IPS-NIHi11 (cell line): ENCODE measurements around the gene FHOD3.

ENCODE experiments used
- DNase-seq: peaks from one replicate; pipeline ENCODE4 v3.0.0; 2012; ENCODE audit warnings: mixed read lengths, low spot score

The FHOD3 gene

DNA sequence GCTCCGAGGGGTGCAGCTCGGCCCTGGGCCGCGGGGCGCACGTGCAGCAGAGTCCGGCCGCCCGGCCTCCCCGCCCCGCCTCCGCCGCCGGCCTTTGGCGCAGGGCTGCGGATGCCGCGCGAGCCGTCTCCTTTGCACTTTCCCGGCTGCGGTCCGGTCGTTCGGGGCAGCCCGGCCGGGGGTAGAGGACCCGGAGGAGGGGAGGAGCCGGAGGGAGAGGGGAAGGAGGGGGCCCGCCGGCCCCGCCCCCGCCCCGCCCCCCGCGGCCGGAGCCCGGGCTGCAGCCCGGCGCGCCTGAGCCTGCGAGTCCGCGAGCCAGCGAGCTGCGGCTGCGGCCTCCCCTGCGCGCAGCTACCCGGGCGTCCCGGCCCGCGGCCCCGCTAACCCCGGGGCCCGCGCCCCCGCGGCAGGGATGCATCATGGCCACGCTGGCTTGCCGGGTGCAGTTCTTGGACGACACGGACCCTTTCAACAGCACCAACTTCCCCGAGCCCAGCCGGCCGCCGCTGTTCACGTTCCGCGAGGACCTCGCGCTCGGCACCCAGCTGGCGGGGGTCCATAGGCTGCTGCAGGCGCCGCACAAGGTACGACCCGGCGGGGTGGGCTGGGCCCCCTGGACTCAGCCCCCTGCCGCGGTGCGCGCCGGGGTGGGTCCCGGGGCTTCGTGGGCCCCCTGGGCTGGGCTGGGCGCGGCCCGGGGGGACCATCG is at the start of gene FHOD3:
TSS of gene FHOD3 (plus strand) at position 297 of the 709 bp plus-strand sequence. CDS start at position 420, 123 bp downstream.
- peak; percentile 94 for DNase-seq

DNA sequence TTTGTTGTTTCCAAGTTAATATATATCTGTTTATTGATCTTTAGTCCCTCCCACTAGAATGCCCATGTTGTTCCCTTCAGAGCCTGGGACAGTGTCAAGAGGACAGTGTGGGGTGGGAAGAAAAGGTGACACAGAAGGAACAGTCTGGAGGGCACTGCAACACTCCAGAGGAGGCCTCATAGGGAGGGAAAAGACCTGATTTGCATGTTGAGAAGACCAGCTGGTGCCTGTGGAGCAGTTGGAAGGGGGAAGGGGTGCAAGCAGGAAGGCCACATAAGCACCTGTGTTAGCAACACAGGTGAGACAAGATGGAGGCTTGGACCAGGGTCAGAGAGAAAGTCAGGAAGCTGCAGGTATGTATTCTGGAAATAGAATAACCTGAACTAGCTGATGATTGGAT is 48.1 kb upstream of the FHOD3 start:
- no peak for DNase-seq

DNA sequence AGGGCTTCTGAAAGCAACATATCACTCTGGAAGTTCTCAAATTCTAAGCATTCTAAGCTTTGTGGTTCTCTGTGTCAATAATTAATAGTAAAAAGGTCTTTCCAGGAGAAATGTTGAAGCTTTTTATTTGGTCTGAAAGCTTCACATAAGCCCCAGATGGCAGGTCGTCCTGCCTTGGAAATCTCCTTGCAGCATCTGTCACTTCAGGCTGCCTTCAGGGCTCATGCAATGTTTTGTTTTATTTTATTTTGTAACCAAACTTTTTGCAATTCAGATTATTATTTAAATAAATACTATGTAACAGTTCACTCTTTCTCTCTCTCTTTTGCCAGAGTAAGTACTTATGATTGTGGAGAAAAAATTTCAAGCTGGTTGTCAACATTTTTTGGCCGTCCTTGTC is 46.7 kb upstream of the FHOD3 start:
- DNase-seq, result no peak

DNA sequence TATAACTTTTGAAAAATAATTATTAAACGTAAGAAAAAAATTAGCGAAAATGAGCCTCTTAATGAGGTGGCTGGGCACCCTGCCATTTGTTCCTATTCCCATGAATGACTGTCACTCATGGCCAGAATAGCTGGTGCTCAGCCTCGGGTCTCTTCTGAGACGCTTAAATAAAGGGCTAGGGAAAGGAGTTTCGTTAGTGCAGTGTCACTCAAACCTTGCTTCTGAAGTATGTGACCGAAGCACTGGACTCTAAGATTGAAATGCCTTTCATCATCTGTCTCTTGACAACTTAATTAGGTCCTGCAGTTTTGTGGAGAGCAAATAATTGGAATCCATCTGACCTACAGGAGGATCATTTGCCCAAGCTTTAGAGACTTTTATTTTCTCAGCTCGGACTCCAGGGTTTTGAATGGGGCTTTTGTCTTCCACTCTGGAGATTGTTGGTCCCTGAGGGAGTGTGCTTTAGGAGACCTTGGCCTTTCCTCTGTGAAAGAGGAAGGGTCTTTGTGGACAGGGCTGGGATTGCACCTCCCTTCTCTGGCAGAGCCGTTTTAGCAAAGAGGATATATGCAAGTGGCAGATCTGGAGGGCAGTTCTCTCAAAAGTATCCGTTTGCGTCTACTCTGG is 42.3 kb upstream of the FHOD3 start:
- DNase-seq, result no peak

DNA sequence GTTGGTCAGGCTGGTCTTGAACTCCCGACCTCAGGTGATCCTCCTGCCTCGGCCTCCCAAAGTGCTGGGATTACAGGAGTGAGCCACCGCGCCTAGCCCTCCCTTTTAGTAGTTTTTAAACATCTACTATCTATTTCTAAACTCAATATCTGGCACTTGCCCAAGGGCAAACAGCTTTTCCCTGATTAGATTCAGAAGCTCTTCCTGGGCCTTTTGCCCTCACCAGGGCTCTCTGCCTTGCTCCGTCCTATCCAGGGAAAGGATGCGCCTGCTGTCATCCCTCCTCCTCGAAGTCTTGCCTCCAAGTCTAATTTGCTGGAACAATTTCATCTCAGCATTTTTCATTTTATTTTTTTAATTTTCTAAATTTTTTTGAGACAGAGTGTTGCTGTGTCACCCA is 41.4 kb upstream of the FHOD3 start:
- DNase-seq, result no peak

DNA sequence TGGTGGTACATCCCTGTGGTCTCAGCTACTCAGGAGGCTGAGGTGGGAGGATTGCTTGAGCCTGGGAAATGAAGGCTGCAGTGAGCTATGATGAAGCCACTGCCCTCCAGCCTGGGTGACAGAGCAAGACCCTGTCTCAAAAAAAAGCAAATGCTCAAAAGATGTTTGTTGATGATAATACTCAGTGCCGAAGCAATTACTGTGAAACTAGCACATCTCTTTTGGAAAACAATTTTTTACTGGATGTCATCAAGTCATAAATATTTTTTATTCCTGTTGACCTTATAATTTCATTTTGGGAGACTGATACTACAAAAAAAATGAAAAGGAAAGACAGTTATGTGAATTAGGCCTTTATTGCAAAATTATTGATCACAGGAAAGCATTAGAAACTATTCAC is 34.5 kb upstream of the FHOD3 start:
- no peak for DNase-seq

DNA sequence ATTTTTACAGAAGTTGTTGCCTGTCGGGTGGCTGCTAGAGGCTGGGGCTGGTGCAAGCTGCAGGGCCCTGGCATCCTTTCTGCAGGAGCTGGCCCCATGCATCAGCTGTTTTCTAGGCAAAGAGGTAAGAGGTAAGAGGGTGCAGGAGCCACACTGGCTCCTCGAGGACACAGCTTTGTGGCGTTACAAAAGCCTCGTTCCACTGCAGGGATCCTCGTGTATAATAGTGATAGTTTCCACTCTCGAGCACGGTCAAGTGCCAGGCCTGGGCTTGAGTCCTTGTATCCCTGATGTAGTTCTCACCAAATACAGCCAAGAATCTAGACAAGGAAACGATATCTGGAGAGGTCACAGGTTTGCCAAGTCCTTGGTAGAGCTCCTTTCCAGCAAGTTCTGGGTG is 33.2 kb upstream of the FHOD3 start:
- DNase-seq, result no peak

DNA sequence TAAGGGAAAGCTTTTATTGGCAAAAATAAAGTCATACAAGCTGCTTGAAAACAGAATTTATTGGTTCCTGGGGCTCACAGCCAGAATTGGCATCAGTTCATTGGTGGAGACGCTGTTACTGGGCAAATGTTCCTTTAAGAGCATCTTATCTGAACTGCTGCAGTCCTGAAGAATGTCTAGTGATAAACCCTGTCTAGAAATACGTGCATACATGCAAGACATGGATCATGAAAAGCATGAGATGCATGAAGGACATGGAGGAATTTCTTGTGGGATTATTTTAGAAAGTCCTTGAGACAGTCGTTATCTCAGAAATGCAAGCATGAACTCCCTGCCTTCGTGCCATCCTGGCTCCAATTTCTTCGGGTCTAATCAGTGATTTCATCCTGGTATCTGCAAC is 32.5 kb upstream of the FHOD3 start:
- DNase-seq, result no peak

DNA sequence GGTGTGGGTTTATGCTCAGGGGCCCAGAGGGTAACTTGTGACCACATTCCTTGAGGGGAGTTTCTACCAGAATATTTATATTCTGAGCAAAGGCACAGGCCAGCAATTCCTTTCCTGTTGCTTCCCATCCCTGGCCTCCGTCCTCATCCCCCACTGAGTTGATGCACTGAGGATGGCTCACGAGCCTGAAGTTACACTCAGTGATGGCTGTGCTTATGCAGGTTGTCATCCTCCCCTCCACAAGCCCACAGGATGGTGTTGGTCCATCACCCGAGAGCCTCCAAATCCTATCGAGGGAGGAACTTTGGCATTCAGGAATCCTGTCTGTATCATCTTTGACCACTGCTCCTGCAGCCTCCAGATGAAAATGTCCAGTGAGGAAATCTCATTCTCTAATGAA is 28.4 kb upstream of the FHOD3 start:
- no peak for DNase-seq

DNA sequence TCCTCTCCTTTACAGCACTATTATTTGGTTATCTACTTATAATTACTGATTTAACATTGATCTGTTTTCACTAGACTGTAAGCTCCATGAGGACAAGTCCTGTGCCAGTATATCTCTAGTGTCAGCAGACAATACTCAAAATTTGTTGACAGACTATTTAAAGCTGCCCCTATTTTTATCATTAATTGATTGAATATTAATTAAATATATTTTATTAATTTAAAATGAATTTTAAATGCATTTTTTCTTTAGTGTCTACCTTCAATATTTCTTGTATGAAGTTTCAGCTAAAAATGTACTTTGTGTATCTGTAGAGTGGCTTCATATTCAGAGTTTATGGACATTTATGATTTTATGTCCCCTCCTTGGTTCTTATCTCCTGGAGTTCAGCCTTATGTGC is 26.4 kb upstream of the FHOD3 start:
- no peak for DNase-seq

DNA sequence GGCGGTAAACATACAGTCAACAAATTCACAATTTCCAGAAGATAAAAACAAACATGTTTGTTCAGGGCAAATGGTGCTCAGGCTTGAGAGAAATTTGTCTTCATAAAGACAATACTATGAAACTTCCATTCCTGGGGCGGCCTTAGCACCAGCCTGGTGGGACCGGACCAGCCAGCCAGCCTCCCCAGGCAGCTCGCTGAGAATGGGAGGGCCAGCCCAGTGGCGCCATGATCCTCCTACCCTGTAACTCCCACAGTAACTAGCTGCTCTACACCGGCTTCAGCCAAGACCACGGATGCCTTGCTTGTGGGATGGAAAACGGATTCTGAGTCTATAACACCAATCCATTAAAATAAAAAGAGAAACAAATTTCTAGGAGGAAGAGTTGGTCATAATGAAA is 24.2 kb upstream of the FHOD3 start:
- no peak for DNase-seq

DNA sequence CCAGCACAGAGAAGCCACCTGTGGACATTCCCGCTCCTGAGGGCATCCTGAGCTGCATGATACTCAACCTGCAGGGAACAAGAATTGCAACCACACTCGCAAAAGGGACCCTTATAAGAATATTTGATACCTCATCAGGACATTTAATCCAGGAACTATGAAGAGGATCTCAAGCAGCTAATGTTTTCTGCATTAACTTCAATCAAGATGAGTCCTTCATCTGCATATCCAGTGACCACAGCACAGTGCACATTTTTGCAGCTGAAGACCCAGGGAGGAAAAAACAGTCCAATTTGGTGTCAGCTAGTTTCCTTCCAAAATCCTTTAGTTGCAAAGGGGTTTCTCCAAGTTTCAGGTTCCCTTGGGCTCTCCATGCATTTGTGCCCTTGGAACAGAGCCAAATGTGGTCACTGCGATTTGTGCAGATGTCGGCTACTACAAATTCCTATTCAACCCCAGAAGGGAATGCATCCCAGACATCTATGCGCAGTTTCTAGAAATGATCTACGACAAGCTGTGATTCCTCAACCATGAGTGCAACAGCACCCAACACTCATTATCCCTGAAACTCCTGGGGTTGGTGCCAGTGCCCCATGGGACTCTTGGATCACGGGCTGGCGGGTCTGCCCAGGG is 23.3 kb upstream of the FHOD3 start:
- no peak for DNase-seq

DNA sequence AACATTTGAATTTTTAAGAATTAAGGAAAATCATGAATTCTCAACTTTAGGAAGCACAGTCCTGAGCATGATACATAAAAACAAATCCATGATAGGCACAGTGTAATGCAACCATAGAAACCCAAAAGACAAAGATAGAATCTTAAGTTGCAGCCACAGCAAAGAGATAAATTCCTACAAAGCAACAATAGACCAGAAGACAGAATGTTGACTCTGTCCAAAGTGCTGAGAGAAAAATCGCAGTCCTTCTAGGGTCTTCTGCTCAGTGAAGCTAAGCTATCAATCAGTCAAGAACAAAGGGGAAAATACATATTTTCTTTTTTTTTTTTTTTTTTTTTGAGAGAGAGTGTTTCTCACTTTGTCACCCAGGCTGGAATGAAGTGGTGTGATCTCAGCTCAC is 22.0 kb upstream of the FHOD3 start:
- no peak for DNase-seq

DNA sequence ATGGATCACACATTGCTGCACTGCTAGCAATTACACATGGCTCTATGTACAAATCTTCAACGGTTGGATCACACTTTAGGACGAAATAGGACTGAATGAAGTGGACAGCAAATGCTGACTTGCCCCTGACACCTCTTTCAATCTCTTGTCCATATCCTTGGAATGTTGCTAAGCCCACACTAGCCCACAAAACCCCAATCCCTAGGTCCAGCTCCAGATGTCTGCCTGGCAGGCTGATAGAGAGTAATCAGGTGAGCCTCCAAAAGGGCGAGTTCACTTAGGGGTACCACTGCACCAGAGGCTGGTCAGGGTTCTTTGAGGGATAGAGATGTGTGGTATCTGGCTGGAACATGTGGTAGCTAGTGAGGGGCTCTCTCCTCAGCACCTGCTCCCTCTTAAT is 18.5 kb upstream of the FHOD3 start:
- DNase-seq, result no peak

DNA sequence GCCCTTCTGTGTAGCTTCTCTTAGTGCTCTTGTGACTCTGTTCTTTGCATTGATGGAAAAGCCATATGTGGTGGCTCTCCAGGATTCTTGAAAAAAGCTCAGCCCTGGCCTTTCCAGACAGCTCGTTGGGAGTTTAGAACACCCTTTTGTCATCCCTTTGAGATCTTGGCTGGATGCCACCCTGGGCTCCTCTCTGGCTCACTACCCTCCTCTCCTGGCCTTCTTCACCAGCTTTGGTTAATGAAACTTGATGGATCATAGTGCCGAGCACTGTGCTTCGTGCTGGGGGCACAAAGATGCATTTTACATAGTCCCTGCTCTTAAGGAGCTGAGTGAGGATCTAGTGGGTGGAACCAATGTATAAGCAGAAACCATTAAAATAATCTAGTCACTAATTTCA is 15.6 kb upstream of the FHOD3 start:
- DNase-seq, result no peak

DNA sequence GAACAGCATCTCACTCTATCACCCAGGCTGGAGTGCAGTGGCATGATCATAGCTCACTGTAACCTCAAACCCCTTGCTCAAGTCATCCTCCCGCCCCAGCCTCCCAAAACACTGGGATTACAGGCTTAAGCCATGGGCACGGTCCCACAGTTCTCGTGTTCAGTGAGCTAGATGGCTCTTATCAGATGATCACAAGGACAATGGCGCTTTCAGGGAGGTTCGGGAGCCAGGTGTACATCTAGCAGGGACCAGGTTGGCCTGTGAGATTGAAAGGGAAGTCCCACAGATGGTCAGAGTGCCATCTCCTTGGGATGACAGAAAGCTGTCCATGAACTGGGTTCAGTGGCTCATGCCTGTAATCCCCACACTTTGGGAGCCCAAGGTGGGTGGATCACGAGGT is 14.1 kb upstream of the FHOD3 start:
- no peak for DNase-seq

DNA sequence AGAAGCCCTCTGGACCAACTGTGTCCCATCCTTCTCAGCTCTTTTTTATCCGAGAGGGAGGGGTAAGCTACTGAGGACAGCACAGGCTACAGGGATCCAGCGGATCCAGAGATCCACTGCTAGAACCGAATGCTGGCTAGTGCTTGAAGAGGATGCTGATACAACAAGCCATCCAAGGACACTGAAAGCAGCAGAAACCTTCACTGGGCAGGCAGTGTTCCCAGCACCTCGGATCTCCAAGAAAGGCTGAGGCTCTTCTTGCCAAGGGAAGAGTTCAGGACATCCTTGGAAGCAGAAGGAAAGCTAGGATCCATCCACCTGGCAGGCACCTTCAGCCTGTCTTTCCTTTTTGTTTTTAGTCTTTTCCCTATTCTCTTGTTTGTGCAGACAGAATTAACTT is 13.2 kb upstream of the FHOD3 start:
- no peak for DNase-seq

DNA sequence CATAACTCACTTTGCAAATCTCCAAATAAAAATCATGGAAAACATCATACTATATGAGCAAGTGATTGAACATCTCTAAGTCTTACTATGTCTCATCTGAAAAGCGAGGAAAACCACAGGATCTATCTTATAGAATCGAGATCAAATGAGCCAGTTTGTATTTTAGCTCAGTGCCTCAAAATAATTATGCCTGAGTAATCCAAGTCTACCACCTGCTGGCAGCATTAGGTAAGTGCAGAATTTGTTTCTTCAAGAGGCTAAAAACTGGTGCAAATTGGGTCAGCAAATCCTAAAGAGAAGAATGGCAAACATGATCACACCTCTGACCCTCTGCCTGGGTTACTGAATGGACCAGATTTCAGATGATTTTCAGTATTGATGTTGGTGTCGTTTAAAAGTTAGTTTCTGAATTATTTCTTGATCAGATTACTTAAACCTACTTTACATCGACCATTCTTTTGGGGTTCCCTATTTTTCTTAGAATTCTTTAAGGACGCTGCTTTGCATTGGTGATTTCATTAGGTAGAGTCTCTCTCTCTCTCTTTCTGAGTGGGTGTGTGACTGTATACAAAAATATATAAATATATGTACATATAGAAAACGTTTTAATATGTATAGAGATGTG is 12.7 kb upstream of the FHOD3 start:
- peak; percentile 55 for DNase-seq

DNA sequence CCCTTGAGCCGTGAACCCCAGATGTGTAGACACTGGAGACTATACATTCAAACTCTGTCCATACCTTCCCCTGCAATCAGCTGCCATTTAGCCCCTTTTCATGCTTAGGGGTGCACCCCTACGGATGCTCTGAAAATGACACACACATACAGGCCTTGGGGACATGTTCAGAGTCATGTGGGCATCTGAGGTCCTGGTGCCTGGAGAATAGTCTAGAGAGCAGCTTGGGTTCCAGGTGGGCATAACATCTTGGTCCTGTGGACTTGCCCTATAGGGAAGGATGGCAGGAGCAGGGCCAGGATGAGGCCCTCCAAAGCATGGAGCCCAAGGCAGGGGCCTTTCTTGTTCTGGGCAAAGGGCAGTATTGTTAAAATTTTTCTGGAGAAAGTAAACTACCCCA is 9.9 kb upstream of the FHOD3 start:
- DNase-seq, result no peak

DNA sequence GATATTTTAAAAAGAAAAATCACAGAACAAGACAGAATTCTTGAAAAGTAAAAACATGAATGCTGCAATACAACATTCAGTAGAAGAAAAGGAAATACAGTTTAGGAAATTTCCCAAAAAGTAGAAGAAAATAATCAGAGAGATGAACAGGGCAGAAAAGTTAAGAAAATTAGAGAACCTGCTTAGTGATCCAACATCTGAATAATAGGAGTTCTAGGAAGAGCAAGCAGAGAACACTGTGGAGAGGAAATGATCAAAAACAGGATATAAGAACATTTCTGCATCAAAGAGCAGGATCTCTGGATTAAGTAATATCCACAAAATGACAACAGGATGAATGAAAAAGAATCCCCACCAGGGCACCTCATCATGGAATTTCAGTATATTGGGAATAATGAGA is 8.8 kb upstream of the FHOD3 start:
- DNase-seq, result no peak

DNA sequence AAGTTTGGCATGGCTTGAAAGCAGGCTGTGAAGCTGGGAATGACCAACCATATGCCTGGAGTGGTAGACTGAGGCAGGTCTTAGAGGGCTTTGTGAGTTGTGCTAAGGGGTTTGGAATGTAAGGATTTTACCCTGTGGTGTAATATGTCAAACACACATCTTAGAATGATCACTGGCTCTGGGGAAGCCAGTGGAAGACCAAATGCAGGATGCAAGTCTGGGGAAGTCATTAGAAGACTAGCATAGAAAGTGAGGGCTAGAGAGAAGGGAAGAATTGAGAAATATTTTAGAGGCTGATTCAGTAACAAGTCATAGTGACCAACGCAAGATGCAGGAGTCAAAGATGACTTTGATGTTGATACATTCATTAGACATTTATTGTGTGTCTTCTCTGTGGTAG is 3.5 kb upstream of the FHOD3 start:
- no peak for DNase-seq

DNA sequence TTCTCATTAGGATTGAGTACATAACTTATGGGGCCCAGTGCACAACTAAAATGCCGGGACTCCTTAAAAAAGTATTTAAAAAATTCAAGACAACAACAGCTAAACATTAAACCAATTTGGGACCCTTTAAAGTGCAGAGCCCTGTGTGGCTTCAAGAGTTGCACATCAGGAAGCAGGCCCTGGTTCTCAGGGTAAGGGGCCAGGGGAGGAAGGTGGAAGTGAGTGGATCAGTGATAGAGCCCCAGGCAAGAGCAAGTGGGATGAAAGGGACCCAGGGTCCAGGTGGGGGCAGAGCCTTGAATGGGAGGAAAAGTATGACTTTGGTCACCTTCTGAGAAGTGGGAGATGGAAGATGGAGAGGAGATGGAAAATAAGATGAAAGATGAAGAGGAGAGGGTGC is 2.3 kb upstream of the FHOD3 start:
- no peak for DNase-seq

DNA sequence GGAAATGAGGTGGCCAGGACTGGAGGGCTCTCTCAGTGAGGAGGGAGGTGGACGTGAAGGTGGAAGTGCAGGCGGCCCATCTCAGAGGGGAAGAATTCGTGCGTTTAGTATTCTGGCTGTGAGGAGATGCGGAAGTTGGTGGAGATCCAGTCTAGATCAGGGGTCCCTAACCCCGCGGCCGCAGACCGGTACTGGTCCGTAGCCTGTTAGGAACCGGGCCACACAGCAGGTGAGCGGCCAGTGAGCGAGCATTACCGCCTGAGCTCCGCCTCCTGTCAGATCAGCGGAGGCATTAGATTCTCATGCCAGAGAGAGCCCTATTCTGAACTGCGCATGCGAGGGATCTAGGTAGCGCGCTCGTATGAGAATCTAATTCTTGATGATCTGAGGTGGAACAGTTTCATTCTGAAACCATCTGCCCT is 1.6 kb upstream of the FHOD3 start:
- no peak for DNase-seq
